SK-N-SH (cell line): ENCODE measurements around the gene TRMT1L. TPM values are rescaled to one million over a fixed set of nuclear protein-coding genes. Genes with fewer than 3 reads are reported as not detected.

Experiments used
- CTCF ChIA-PET: fragments of 300-600, 350-600 bp; formaldehyde crosslinking; extraction: SDS; loops from one replicate; lab custom pipeline; 2021; lab: Yijun Ruan, JAX
- POLR2A ChIA-PET: fragments of 350-600 bp; sonication (Branson Sonifier 250); formaldehyde crosslinking; extraction: SDS; loops from one replicate; lab custom pipeline; 2020; ENCODE audit warnings: antibody characterized with exemption, inconsistent platforms; lab: Yijun Ruan, JAX
- DNase-seq: peaks from one replicate; pipeline ENCODE4 v3.0.0; 2012
- H2AFZ ChIP-seq: fragments of 200-600 bp; sonication (generic); 2 replicates; pipeline ENCODE4 v1.8.1; 2016; ENCODE audit warnings: antibody characterized with exemption, mild to moderate bottlenecking, low read depth
- H3F3A ChIP-seq: fragments of 200-600 bp; sonication (generic); replicated peaks from 2 replicates; pipeline ENCODE3; 2016; ENCODE audit warnings: antibody characterized with exemption, mild to moderate bottlenecking; ENCODE audit not compliant: insufficient read depth
- H3K27ac ChIP-seq, 2 experiments: fragments of 200-500 bp in 1 of 2; fragments of 200-600 bp in 1 of 2; sonication (Bioruptor generic) in 1 of 2; sonication (generic), shearing (Covaris generic) in 1 of 2; 2 replicates each; pipeline versions ENCODE4 v1.5.1 to v1.6.1; 2014 to 2016; ENCODE audit warnings: low read depth in 2 of 2, inconsistent platforms in 1 of 2, low read length in 1 of 2, mild to moderate bottlenecking in 1 of 2, mixed read lengths in 1 of 2
- H3K27me3 ChIP-seq: fragments of 200-600 bp; sonication (generic), shearing (Covaris generic); 2 replicates; pipeline ENCODE4 v1.6.1; 2016; ENCODE audit warnings: mixed run types; ENCODE audit not compliant: insufficient read depth
- H3K36me3 ChIP-seq, 2 experiments: fragments of 200-500 bp in 1 of 2; fragments of 200-600 bp in 1 of 2; sonication (Bioruptor generic) in 1 of 2; sonication (generic) in 1 of 2; replicated peaks in 1 of 2; 2 replicates each; pipeline versions ENCODE3 to v1.5.1; 2014 to 2016; ENCODE audit warnings: low read length in 1 of 2, mild to moderate bottlenecking in 1 of 2; ENCODE audit not compliant: insufficient read depth in 2 of 2, control insufficient read depth in 1 of 2
- H3K4me1 ChIP-seq, 2 experiments: fragments of 200-500 bp in 1 of 2; fragments of 200-600 bp in 1 of 2; sonication (Bioruptor generic) in 1 of 2; sonication (generic), shearing (Covaris generic) in 1 of 2; 2 replicates each; pipeline versions ENCODE4 v1.5.1 to v1.6.1; 2014 to 2016; ENCODE audit warnings: low read depth in 1 of 2, low read length in 1 of 2, mixed run types in 1 of 2; ENCODE audit not compliant: insufficient read depth in 2 of 2, control insufficient read depth in 1 of 2
- H3K4me2 ChIP-seq: fragments of 200-600 bp; sonication (generic), shearing (Covaris generic); 2 replicates; pipeline ENCODE4 v1.6.1; 2017; ENCODE audit warnings: mixed run types
- H3K4me3 ChIP-seq, 2 experiments: fragments of 200-500 bp in 1 of 2; fragments of 200-600 bp in 1 of 2; sonication (Bioruptor generic) in 1 of 2; sonication (generic), shearing (Covaris generic) in 1 of 2; 2 replicates each; pipeline versions ENCODE4 v1.5.1 to v1.8.1; 2014 to 2016; ENCODE audit warnings: low read depth in 2 of 2, inconsistent platforms in 1 of 2, low read length in 1 of 2, mild to moderate bottlenecking in 1 of 2, mixed read lengths in 1 of 2, moderate library complexity in 1 of 2
- H3K79me2 ChIP-seq: fragments of 200-600 bp; sonication (generic); 2 replicates; pipeline ENCODE4 v1.8.1; 2017; ENCODE audit warnings: mild to moderate bottlenecking; ENCODE audit not compliant: insufficient read depth
- H3K9ac ChIP-seq: fragments of 200-600 bp; sonication (generic); 2 replicates; pipeline ENCODE4 v1.6.1; 2017; ENCODE audit warnings: mixed run types
- H3K9me2 ChIP-seq: fragments of 200-600 bp; sonication (generic); 2 replicates; pipeline ENCODE4 v1.6.1; 2017; ENCODE audit warnings: mixed run types
- H3K9me3 ChIP-seq: fragments of 200-600 bp; sonication (generic); 2 replicates; pipeline ENCODE4 v1.6.1; 2017; ENCODE audit warnings: mixed run types, mild to moderate bottlenecking, moderate library complexity
- H4K20me1 ChIP-seq: fragments of 200-600 bp; sonication (generic); 2 replicates; pipeline ENCODE4 v1.6.1; 2017; ENCODE audit warnings: mild to moderate bottlenecking, mixed run types; ENCODE audit not compliant: insufficient read depth
- EP300 ChIP-seq, 2 experiments: IDR thresholded peaks; 2 replicates each; pipeline versions ENCODE4 v1.4.0 to v1.6.1; 2012; ENCODE audit warnings: borderline replicate concordance in 1 of 2, low read depth in 1 of 2, low read length in 1 of 2
- JUND ChIP-seq: IDR thresholded peaks from 2 replicates; pipeline ENCODE4 v1.4.0; 2012
- MEF2A ChIP-seq: IDR thresholded peaks from 2 replicates; pipeline ENCODE4 v1.4.0; 2012; ENCODE audit warnings: low read depth, borderline replicate concordance
- NFIC ChIP-seq: IDR thresholded peaks from 2 replicates; pipeline ENCODE4 v1.4.0; 2012; ENCODE audit warnings: borderline replicate concordance
- POLR2AphosphoS5 ChIP-seq: IDR thresholded peaks from 2 replicates; pipeline ENCODE4 v1.6.1; 2012; ENCODE audit warnings: low read depth, low read length
- RXRA ChIP-seq: IDR thresholded peaks from 2 replicates; pipeline ENCODE4 v1.4.0; 2012; ENCODE audit warnings: low read depth, mild to moderate bottlenecking, borderline replicate concordance
- TCF12 ChIP-seq: IDR thresholded peaks from 2 replicates; pipeline ENCODE4 v1.4.0; 2012
- TEAD4 ChIP-seq: IDR thresholded peaks from 2 replicates; pipeline ENCODE4 v1.4.0; 2012; ENCODE audit warnings: mild to moderate bottlenecking, borderline replicate concordance; ENCODE audit not compliant: insufficient read depth
- WGBS: methylation state at CpG from one replicate; pipeline ENCODE4 v1.1.6; 2017; ENCODE audit warnings: low lambda C conversion rate; 5-methylcytosine and 5-hydroxymethylcytosine counted together
- polyA plus RNA-seq, 3 experiments: library from polyadenylated mRNA; depleted of rRNA; stranded (reverse); fragments of >200 nt; gene quantifications; 2 replicates each; pipeline ENCODE4 v1.2.3, GENCODE V29; 2012
- TF ChIP-seq, protein P1 (sequence below): IDR thresholded peaks from 2 replicates; pipeline ENCODE4 v1.4.0; 2012; ENCODE audit warnings: low read depth
- TF ChIP-seq, protein P2 (sequence below): fragments of 150-350 bp; IDR thresholded peaks from 2 replicates; pipeline ENCODE4 v1.6.1; 2017; ENCODE audit warnings: antibody characterized with exemption, low read length, low read depth, borderline replicate concordance
- TF ChIP-seq, protein P3 (sequence below): IDR thresholded peaks from 2 replicates; pipeline ENCODE4 v1.6.1; 2012; ENCODE audit warnings: mild to moderate bottlenecking, low read depth, low read length, moderate library complexity
- TF ChIP-seq, protein P4 (sequence below): IDR thresholded peaks from 2 replicates; pipeline ENCODE4; 2012
- TF ChIP-seq, protein P5 (sequence below): IDR thresholded peaks from 2 replicates; pipeline ENCODE4 v1.4.0; 2012; ENCODE audit warnings: low read depth, borderline replicate concordance

TRMT1L gene
- polyA plus RNA-seq, 1 of the 3 experiments (the other 2 are of a cell fraction), result 12.2 TPM

DNA sequence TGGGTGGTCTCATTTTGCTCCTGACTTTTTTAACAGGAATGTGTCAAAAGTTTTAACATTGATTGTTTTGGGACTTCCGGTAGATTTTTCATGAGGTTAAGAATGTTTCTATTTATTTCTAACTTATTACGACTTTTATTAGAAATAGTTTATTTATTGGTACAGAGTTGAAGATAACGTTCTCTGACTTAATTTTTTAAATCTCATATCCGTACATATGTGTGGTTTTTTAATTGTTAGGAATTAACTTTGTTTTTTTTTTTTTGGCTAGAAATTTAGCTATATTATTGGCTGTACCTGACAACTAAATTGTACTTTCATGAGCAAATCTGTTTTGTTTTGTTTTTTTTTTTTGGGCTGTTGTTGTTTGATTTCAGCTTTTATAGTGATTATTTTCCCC lies 79.4 kb downstream of the TRMT1L start:
- H3K27me3 ChIP-seq, result no peaks in the 10 kb centered on the region
- no peak overlapping the region for H3K27ac ChIP-seq
- no peak for DNase-seq
- WGBS, result 95% methylated on average over 4 of the region's 4 CpGs
- no peaks in the 10 kb centered on the region; a peak in 2 of 4 replicates for H3K4me1 ChIP-seq
- POLR2A ChIA-PET, result no interaction called here
- peaks cover 100% of the 10 kb centered on the region for H3K79me2 ChIP-seq
- no peaks in the 10 kb centered on the region for H3K9me2 ChIP-seq
- H3K9me3 ChIP-seq, result no peaks in the 10 kb centered on the region
- TF ChIP-seq RXRA, result no peak
- TF ChIP-seq TCF12, result no peak
- TF ChIP-seq TEAD4, result no peak
- TF ChIP-seq, protein P1, sequence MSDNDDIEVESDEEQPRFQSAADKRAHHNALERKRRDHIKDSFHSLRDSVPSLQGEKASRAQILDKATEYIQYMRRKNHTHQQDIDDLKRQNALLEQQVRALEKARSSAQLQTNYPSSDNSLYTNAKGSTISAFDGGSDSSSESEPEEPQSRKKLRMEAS, result no peak
- TF ChIP-seq, protein P2, sequence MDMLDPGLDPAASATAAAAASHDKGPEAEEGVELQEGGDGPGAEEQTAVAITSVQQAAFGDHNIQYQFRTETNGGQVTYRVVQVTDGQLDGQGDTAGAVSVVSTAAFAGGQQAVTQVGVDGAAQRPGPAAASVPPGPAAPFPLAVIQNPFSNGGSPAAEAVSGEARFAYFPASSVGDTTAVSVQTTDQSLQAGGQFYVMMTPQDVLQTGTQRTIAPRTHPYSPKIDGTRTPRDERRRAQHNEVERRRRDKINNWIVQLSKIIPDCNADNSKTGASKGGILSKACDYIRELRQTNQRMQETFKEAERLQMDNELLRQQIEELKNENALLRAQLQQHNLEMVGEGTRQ, result no peak
- no peak for TF ChIP-seq POLR2AphosphoS5
- TF ChIP-seq, protein P3, sequence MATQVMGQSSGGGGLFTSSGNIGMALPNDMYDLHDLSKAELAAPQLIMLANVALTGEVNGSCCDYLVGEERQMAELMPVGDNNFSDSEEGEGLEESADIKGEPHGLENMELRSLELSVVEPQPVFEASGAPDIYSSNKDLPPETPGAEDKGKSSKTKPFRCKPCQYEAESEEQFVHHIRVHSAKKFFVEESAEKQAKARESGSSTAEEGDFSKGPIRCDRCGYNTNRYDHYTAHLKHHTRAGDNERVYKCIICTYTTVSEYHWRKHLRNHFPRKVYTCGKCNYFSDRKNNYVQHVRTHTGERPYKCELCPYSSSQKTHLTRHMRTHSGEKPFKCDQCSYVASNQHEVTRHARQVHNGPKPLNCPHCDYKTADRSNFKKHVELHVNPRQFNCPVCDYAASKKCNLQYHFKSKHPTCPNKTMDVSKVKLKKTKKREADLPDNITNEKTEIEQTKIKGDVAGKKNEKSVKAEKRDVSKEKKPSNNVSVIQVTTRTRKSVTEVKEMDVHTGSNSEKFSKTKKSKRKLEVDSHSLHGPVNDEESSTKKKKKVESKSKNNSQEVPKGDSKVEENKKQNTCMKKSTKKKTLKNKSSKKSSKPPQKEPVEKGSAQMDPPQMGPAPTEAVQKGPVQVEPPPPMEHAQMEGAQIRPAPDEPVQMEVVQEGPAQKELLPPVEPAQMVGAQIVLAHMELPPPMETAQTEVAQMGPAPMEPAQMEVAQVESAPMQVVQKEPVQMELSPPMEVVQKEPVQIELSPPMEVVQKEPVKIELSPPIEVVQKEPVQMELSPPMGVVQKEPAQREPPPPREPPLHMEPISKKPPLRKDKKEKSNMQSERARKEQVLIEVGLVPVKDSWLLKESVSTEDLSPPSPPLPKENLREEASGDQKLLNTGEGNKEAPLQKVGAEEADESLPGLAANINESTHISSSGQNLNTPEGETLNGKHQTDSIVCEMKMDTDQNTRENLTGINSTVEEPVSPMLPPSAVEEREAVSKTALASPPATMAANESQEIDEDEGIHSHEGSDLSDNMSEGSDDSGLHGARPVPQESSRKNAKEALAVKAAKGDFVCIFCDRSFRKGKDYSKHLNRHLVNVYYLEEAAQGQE, result no peak
- TF ChIP-seq, protein P4, sequence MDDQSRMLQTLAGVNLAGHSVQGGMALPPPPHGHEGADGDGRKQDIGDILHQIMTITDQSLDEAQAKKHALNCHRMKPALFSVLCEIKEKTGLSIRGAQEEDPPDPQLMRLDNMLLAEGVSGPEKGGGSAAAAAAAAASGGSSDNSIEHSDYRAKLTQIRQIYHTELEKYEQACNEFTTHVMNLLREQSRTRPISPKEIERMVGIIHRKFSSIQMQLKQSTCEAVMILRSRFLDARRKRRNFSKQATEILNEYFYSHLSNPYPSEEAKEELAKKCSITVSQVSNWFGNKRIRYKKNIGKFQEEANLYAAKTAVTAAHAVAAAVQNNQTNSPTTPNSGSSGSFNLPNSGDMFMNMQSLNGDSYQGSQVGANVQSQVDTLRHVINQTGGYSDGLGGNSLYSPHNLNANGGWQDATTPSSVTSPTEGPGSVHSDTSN, result no peak
- TF ChIP-seq NFIC, result no peak
- no peak for TF ChIP-seq JUND
- TF ChIP-seq, protein P5, sequence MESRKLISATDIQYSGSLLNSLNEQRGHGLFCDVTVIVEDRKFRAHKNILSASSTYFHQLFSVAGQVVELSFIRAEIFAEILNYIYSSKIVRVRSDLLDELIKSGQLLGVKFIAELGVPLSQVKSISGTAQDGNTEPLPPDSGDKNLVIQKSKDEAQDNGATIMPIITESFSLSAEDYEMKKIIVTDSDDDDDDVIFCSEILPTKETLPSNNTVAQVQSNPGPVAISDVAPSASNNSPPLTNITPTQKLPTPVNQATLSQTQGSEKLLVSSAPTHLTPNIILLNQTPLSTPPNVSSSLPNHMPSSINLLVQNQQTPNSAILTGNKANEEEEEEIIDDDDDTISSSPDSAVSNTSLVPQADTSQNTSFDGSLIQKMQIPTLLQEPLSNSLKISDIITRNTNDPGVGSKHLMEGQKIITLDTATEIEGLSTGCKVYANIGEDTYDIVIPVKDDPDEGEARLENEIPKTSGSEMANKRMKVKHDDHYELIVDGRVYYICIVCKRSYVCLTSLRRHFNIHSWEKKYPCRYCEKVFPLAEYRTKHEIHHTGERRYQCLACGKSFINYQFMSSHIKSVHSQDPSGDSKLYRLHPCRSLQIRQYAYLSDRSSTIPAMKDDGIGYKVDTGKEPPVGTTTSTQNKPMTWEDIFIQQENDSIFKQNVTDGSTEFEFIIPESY, result no peak
- TF ChIP-seq EP300 (IDR thresholded peaks at IDR 0.05; ENCODE audit: borderline replicate concordance in 1 of 2, low read depth in 1 of 2, low read length in 1 of 2), result no peak
- TF ChIP-seq MEF2A, result no peak
- TF ChIP-seq, all 33 proteins: peak for 0
- Histone ChIP-seq H3F3A (no peaks in the 10 kb centered on the region), H3K4me3 (no peak overlapping the region), H4K20me1 (peaks cover 2% of the 10 kb centered on the region; the same call in 1 of the 2 replicates), H3K4me2 (no peak overlapping the region), H3K36me3 (peaks cover 0 to 7% of the 10 kb centered on the region in 2 experiments), H3K9ac (no peak overlapping the region), H2AFZ (no peak overlapping the region)
- CTCF ChIA-PET, result no interaction called here
